Natural killer cell (primary cell): ENCODE results near the gene DDX24. TPM values are rescaled to one million over a fixed set of nuclear protein-coding genes. Genes with fewer than 3 reads are reported as not detected.
A peak's percentile ranks its signal among the peaks of the same experiment; 100 is the strongest.

Experiments used
- ATAC-seq, 3 donors: fragments of 150-1000 bp in 2 of 3; fragments of 200-7000 bp in 1 of 3; cut with Tn5 transposase; 1 replicate in 1 of 3; 2 replicates in 2 of 3; pipeline ENCODE4 v1.10.0; 2021; ENCODE audit warnings: mild to moderate bottlenecking in 2 of 3, moderate library complexity in 2 of 3
- DNase-seq, 2 donors: peaks; one replicate each; pipeline versions ENCODE4 v3.0.0 to v3.0.0-alpha.2; 2013 to 2021; ENCODE audit warnings: mixed read lengths in 1 of 2
- H3K27ac ChIP-seq: one replicate; pipeline ENCODE4 v1.5.1; 2013; ENCODE audit warnings: mild to moderate bottlenecking, low read length
- H3K27me3 ChIP-seq: one replicate; pipeline ENCODE4 v1.6.1; 2013; ENCODE audit warnings: low read length; ENCODE audit not compliant: control insufficient read depth, insufficient read depth
- H3K36me3 ChIP-seq: one replicate; pipeline ENCODE4 v1.6.1; 2013; ENCODE audit warnings: low read length; ENCODE audit not compliant: control insufficient read depth, insufficient read depth
- H3K4me1 ChIP-seq: one replicate; pipeline ENCODE4 v1.6.1; 2013; ENCODE audit warnings: low read length; ENCODE audit not compliant: control insufficient read depth, insufficient read depth
- H3K4me3 ChIP-seq: one replicate; pipeline ENCODE4 v1.5.1; 2013; ENCODE audit warnings: low read length
- H3K9me3 ChIP-seq: one replicate; pipeline ENCODE4 v1.6.1; 2013; ENCODE audit warnings: low read length; ENCODE audit not compliant: control insufficient read depth, insufficient read depth
- H3K27ac Mint-ChIP-seq, 2 donors: one replicate each; pipeline ENCODE4 v1.8.0; 2022; ENCODE audit warnings: mild to moderate bottlenecking in 2 of 2, mixed read lengths in 2 of 2, moderate library complexity in 1 of 2
- H3K27me3 Mint-ChIP-seq, 2 donors: one replicate each; pipeline ENCODE4 v1.8.0; 2022; ENCODE audit warnings: low read depth in 2 of 2, mixed read lengths in 2 of 2
- H3K36me3 Mint-ChIP-seq: one replicate; pipeline ENCODE4 v1.8.0; 2022; ENCODE audit warnings: mixed read lengths
- H3K4me1 Mint-ChIP-seq, 2 donors: one replicate each; pipeline ENCODE4 v1.8.0; 2022; ENCODE audit warnings: mixed read lengths in 2 of 2
- H3K4me3 Mint-ChIP-seq: one replicate; pipeline ENCODE4 v1.8.0; 2022; ENCODE audit warnings: mild to moderate bottlenecking, moderate library complexity, mixed read lengths
- H3K9me3 Mint-ChIP-seq, 2 donors: one replicate each; pipeline ENCODE4 v1.8.0; 2022; ENCODE audit warnings: mixed read lengths in 2 of 2
- CTCF ChIP-seq: fragments of 200-600 bp; IDR thresholded peaks from one replicate; pipeline ENCODE4 v1.8.0; 2022; ENCODE audit warnings: antibody characterized with exemption
- WGBS: methylation state at CpG from one replicate; pipeline ENCODE4 v1.1.7; 2013; ENCODE audit warnings: missing lambda C conversion rate; ENCODE audit not compliant: insufficient coverage; 5-methylcytosine and 5-hydroxymethylcytosine counted together
- intact Hi-C: fragments of 100-400 bp; cut with micrococcal nuclease; formaldehyde crosslinking; loops from one replicate; pipeline ENCODE4 v1.14.2; 2022
- total RNA-seq, 4 donors: library from RNA; stranded (reverse); fragments of 120-200 nt in 1 of 4; gene quantifications; one replicate each; pipeline versions ENCODE4 v1.2.3 to v1.2.4, GENCODE V29; 2013 to 2022

Gene DDX24
- total RNA-seq, 3 donors from 2014 or later (not counting 1 experiment from before 2014, with no cell fraction given): 250 to 357 (median 296) TPM

GRCh38 chr14:94125659-94126418 is 44.8 kb upstream of the DDX24 start:
- Histone ChIP-seq H3K4me3 (no peak overlapping the region), H3K4me1 (peaks cover 14% of the 10 kb centered on the region), H3K27me3 (no peaks in the 10 kb centered on the region), H3K36me3 (no peaks in the 10 kb centered on the region), H3K27ac (no peak overlapping the region), H3K9me3 (no peaks in the 10 kb centered on the region)
- no peak for ATAC-seq
- Mint-ChIP-seq H3K27ac (peak overlapping the region in 1 of 2 donors; percentile 44), H3K9me3 (no peaks in the 10 kb centered on the region), H3K36me3 (no peaks in the 10 kb centered on the region), H3K4me3 (no peak overlapping the region), H3K4me1 (peaks cover 21 to 22% of the 10 kb centered on the region in 2 donors), H3K27me3 (peaks cover 4 to 15% of the 10 kb centered on the region in 2 donors)
- WGBS: 90% methylated on average over 6 of the region's 6 CpGs
- intact Hi-C loops: no loop called here
- TF ChIP-seq CTCF: no peak
- no peak for DNase-seq

- no peak for ATAC-seq
- H3K27me3 ChIP-seq: no peaks in the 10 kb centered on the region
- no peak for TF ChIP-seq CTCF
- no peaks in the 10 kb centered on the region for H3K9me3 Mint-ChIP-seq
- no peaks in the 10 kb centered on the region for H3K36me3 ChIP-seq
- intact Hi-C loops: no loop called here
- H3K4me3 ChIP-seq: no peak overlapping the region
- H3K9me3 ChIP-seq: peaks cover 6% of the 10 kb centered on the region
- no peak overlapping the region for H3K27ac ChIP-seq
- 90% methylated on average over 7 of the region's 9 CpGs for WGBS
- no peaks in the 10 kb centered on the region for H3K36me3 Mint-ChIP-seq
- peaks cover 13 to 15% of the 10 kb centered on the region in 2 donors for H3K4me1 Mint-ChIP-seq
- peaks cover 6 to 17% of the 10 kb centered on the region in 2 donors for H3K27me3 Mint-ChIP-seq
- no peak for DNase-seq
- H3K27ac Mint-ChIP-seq: no peak overlapping the region
- H3K4me3 Mint-ChIP-seq: no peak overlapping the region
- peaks cover 10% of the 10 kb centered on the region for H3K4me1 ChIP-seq
These were observed 43.8 kb upstream of the DDX24 start for GRCh38 chr14:94124582-94125377.

GRCh38 chr14:94123868-94124267 is 42.9 kb upstream of the DDX24 start:
- DNase-seq: no peak

More at GRCh38 chr14:94123868-94124267, 42.9 kb upstream of the DDX24 start:
- no peak overlapping the region for H3K27ac Mint-ChIP-seq
- peaks cover 11 to 17% of the 10 kb centered on the region in 2 donors for H3K27me3 Mint-ChIP-seq
- H3K9me3 Mint-ChIP-seq: no peaks in the 10 kb centered on the region
- no peaks in the 10 kb centered on the region for H3K36me3 ChIP-seq
- peaks cover 6% of the 10 kb centered on the region for H3K4me1 ChIP-seq
- TF ChIP-seq CTCF: no peak
- no peaks in the 10 kb centered on the region for H3K36me3 Mint-ChIP-seq
- peaks cover 10% of the 10 kb centered on the region for H3K9me3 ChIP-seq
- no CpG with 5 or more reads among the region's 1 CpG for WGBS
- no peak overlapping the region for H3K27ac ChIP-seq
- H3K4me3 Mint-ChIP-seq: no peak overlapping the region
- intact Hi-C loops: no loop called here
- no peak overlapping the region for H3K4me3 ChIP-seq
- ATAC-seq: no peak
- peaks cover 6% of the 10 kb centered on the region in 2 donors for H3K4me1 Mint-ChIP-seq
- no peaks in the 10 kb centered on the region for H3K27me3 ChIP-seq
